Mucosa of descending colon (tissue), 3 donors: ENCODE results near the gene MRPL28. TPM values are rescaled to one million over a fixed set of nuclear protein-coding genes. Genes with fewer than 3 reads are reported as not detected.
A peak's percentile ranks its signal among the peaks of the same experiment; 100 is the strongest.
"Not testable (repeated sequence)": the region's sequence is repeated elsewhere in the genome, so short reads cannot be mapped to it uniquely, and the experiment has no call there.

ENCODE experiments used
- ATAC-seq: fragments of 200-7000 bp; cut with Tn5 transposase; one replicate; pipeline ENCODE4 v1.9.1; 2020; ENCODE audit warnings: mild to moderate bottlenecking, moderate library complexity
- DNase-seq, 3 donors: peaks; one replicate each; pipeline ENCODE4 v3.0.0-alpha.2; 2020
- H3K36me3 ChIP-seq: fragments of 200-600 bp; one replicate; pipeline ENCODE4 v1.8.0; 2021; ENCODE audit warnings: low read depth, mild to moderate bottlenecking
- H3K4me1 ChIP-seq: fragments of 200-600 bp; one replicate; pipeline ENCODE4 v1.8.0; 2021; ENCODE audit warnings: low read depth, mild to moderate bottlenecking
- H3K4me3 ChIP-seq: fragments of 200-600 bp; one replicate; pipeline ENCODE4 v1.8.0; 2021; ENCODE audit warnings: mild to moderate bottlenecking
- H3K9me3 ChIP-seq: fragments of 200-600 bp; one replicate; pipeline ENCODE4 v1.8.0; 2021; ENCODE audit warnings: mild to moderate bottlenecking
- intact Hi-C, 2 donors: fragments of 100-400 bp; cut with DNase I in 1 of 2; cut with micrococcal nuclease in 1 of 2; formaldehyde crosslinking; loops; one replicate each; pipeline versions ENCODE4 v1.11.0 to v1.11.1; 2022; cut with DNase I, micrococcal nuclease
- total RNA-seq, 3 donors: library from RNA; stranded (reverse); fragmentation: NEBNext Ultra II Directional in 2 of 3; extraction: Animal tissue kit (Norgen Biotek cat#: 25700) in 2 of 3; gene quantifications; one replicate each; pipeline versions ENCODE4 v1.2.1 to v1.2.4, GENCODE V29; 2021 to 2023
- TF ChIP-seq, protein P1 (sequence below): fragments of 200-600 bp; IDR thresholded peaks from one replicate; pipeline ENCODE4 v1.8.0; 2022; ENCODE audit warnings: antibody characterized with exemption, mild to moderate bottlenecking
- donor health status: DM: no; HTN: no; CAD: no; lungs with moderate emphysema.
- donor health status: DM: no; HTN: no; CAD: no.
- donor health status: DM: no; HTN: yes; CAD: no.

Gene MRPL28
- total RNA-seq, 3 donors from 2014 or later: 39.7 to 53.8 (median 49.1) TPM

DNA sequence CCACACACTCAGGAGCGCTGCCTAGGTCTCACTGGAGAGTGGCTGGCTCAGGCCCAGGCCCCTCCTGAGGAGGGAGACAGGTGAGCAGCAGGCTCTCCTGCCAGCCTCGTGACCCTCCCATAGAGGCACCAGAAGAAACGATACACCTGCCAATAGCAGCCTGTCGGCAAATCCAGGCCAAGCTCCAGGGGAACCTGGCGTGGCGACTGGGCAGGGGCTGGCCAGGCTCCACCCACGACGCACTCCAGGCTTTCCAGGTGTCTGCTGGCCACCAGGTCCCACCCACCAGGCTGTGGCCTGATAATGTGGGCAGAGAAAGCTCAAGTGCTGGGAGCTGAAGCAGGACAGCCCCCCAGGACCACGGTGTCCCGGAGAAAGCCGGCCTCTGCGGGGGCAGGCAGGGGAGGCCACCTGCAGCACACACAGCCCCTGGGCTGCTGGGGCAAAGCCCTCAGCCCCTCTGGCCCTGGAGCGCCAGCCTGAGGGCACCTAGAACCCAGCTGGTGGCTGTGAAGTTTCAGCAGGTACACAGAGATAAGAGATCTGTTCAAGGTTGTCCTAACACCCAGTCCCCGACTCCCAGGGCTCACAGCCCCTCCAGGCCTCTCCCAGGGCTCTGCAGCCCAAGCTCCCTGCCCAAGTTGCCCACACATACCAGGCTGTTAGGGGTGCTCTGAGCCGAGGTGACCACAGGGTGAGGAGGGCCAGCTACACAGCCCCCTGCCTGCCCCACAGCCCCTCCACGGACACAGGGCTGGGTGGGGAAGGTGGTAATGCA, 9.0 kb upstream of the MRPL28 start:
- Histone ChIP-seq H3K9me3 (no peaks in the 10 kb centered on the region), H3K4me3 (no peak overlapping the region), H3K4me1 (peaks cover 18% of the 10 kb centered on the region), H3K36me3 (peaks cover 4% of the 10 kb centered on the region)
- peak; percentile 75 for ATAC-seq
- TF ChIP-seq, protein P1, sequence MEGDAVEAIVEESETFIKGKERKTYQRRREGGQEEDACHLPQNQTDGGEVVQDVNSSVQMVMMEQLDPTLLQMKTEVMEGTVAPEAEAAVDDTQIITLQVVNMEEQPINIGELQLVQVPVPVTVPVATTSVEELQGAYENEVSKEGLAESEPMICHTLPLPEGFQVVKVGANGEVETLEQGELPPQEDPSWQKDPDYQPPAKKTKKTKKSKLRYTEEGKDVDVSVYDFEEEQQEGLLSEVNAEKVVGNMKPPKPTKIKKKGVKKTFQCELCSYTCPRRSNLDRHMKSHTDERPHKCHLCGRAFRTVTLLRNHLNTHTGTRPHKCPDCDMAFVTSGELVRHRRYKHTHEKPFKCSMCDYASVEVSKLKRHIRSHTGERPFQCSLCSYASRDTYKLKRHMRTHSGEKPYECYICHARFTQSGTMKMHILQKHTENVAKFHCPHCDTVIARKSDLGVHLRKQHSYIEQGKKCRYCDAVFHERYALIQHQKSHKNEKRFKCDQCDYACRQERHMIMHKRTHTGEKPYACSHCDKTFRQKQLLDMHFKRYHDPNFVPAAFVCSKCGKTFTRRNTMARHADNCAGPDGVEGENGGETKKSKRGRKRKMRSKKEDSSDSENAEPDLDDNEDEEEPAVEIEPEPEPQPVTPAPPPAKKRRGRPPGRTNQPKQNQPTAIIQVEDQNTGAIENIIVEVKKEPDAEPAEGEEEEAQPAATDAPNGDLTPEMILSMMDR: no peak
- intact Hi-C loops: no loop called here
- peak; percentile 86 to 90 (median 88) for DNase-seq

DNA sequence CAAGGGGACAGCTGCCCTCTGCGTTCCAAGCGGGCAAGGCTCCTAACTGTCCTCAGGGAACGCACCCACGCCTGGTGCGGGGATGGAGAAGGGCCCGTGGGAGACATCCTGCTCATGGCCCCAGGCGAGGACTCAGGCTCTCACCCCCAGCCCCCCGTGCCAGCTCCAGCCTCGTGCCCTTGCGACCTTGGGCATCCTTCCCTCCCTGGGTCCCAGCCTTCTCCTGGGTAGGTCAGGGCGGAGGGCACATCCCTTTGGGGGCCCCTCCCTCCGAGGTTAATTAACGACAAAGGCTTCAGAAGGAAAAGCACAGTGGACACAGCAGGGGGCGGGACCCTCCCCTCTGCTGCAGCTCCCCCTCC, 8.5 kb upstream of the MRPL28 start:
- H3K9me3 ChIP-seq: no peaks in the 10 kb centered on the region
- no peak overlapping the region for H3K4me3 ChIP-seq
- DNase-seq (no peak), ATAC-seq (no peak)
- intact Hi-C loops: no loop called here
- H3K4me1 ChIP-seq: peaks cover 18% of the 10 kb centered on the region
- TF ChIP-seq, protein P1: no peak
- H3K36me3 ChIP-seq: peaks cover 9% of the 10 kb centered on the region

DNA sequence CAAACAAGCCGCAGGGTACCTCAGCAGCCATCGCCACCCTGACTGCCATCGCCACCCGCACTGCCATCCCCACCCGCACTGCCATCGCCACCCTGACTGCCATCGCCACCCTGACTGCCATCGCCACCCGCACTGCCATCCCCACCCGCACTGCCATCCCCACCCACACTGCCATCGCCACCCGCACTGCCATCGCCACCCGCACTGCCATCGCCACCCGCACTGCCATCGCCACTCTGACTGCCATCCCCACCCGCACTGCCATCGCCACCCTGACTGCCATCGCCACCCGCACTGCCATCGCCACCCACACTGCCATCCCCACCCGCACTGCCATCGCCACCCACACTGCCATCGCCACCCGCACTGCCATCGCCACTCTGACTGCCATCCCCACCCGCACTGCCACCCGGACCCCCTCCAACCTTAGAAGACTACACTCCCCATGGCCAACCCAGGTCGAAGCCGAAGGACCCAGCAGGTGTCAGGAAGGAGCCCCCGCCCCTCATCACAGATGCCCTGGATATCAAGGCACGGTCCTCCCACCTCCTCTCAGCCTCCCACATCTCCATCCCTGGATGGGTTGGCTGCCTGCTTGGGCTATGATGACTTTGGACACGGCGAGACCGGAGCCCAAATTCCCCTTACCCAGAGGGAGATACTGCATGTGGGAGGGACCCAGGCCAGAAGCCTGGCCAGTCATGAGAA, 7.9 kb upstream of the MRPL28 start:
- intact Hi-C loops, ATAC-seq, H3K9me3 ChIP-seq, H3K36me3 ChIP-seq, H3K4me3 ChIP-seq: not testable (repeated sequence)
- DNase-seq: peak in 1 of 3 donors; percentile 43
- peaks cover 18% of the 10 kb centered on the region for H3K4me1 ChIP-seq

DNA sequence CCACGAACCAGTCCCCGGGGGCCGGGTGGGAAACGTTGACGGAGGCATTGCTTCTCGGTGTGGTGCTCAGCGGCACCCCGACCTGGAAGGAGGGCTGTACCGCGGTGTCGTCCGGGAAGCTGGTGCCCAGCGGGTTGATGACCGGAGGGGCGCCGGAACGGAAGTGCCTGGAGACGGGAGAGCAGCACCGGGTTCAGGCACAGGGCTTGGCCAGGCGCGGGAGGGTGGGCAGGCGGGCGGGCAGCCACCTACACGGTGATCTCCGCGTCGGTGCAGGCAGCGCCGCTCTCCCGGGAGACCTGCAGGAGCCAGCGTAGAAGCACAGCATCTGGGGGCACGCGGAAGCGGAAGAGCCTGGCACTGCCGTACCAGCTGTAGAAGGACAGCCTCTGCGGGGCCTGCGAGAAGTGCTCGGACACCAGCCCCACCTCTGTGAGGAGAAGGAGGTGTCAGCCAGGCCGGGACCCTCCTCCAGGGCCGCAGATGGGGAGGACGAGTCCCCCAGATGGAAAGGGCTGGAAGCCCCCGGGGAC, 7.1 kb upstream of the MRPL28 start:
- ATAC-seq (no peak), DNase-seq (peak in 2 of 3 donors; percentile 34 to 58)
- Histone ChIP-seq H3K9me3 (no peaks in the 10 kb centered on the region), H3K36me3 (peaks cover 9% of the 10 kb centered on the region), H3K4me1 (peaks cover 18% of the 10 kb centered on the region), H3K4me3 (no peak overlapping the region)
- TF ChIP-seq, protein P1: no peak
- intact Hi-C loops: no loop called here

DNA sequence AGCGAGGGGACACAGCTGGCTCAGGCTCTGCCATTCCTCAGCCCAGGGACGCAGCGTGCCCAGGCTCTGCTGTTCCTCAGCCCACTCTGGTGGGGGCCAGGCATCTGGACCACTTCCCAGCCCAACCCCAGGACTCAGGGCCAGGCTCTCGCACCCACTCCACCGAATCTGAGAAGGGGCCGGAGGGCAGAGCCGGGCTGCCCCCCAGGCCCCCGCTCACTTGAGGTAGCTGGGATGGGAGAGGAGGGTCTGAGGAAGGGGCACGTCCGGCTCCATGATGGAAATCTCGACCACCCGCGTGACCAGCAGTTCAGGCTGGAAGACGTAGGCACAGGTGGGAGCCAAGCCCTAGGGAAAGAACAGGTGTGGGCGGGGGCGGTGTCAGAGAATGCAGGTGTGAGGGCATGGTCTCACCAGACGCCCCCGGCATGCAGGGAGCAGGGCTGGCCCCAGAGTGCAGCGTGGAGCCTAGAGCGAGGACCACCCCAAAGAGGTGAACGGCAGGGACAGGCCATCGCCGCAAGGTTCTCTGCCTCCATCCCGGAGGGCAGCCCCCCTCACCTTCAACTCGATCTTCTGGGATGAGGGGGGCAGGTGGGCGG, 6.6 kb upstream of the MRPL28 start:
- Histone ChIP-seq H3K4me3 (no peak overlapping the region), H3K36me3 (peaks cover 9% of the 10 kb centered on the region), H3K9me3 (no peaks in the 10 kb centered on the region), H3K4me1 (peaks cover 18% of the 10 kb centered on the region)
- TF ChIP-seq, protein P1: no peak
- peak in 1 of 3 donors; percentile 35 for DNase-seq
- intact Hi-C loops: no loop called here
- no peak for ATAC-seq
